Activated naive CD4-positive, alpha-beta T cell treated with anti-CD3 and anti-CD28 coated beads, Interleukin-2, amount 50 U/mL, for 72 hours (primary cell): Measurements from ENCODE around the gene ADAMTS5. TPM values are rescaled to one million over a fixed set of nuclear protein-coding genes. Genes with fewer than 3 reads are reported as not detected.

Experiments
- total RNA-seq, 2 donors: library from RNA; stranded (reverse); gene quantifications; one replicate each; pipeline ENCODE4 v1.2.3, GENCODE V29; 2022

ADAMTS5 gene
- total RNA-seq, 2 donors from 2014 or later = not detected

Other genes starting within 250 kb of the ADAMTS5 start
- gene ADAMTS1, start 121.7 kb downstream of the ADAMTS5 start, total RNA-seq = under 1 TPM; 0.09 to 0.31 TPM